Colonic mucosa (tissue), 4 donors: ENCODE results near the gene NLK. TPM values are rescaled to one million over a fixed set of nuclear protein-coding genes. Genes with fewer than 3 reads are reported as not detected.
"Not testable (repeated sequence)": the region's sequence is repeated elsewhere in the genome, so short reads cannot be mapped to it uniquely, and the experiment has no call there.

ENCODE experiments used
- DNase-seq: peaks from one replicate; pipeline ENCODE4 v3.0.0-alpha.2; 2020
- H3K27ac ChIP-seq: fragments of 200-600 bp; one replicate; pipeline ENCODE4 v1.8.0; 2021
- H3K27me3 ChIP-seq: fragments of 200-600 bp; one replicate; pipeline ENCODE4 v1.8.0; 2021
- H3K36me3 ChIP-seq: fragments of 200-600 bp; one replicate; pipeline ENCODE4 v1.8.0; 2021
- H3K4me1 ChIP-seq: fragments of 200-600 bp; one replicate; pipeline ENCODE4 v1.8.0; 2021; ENCODE audit warnings: mild to moderate bottlenecking
- H3K4me3 ChIP-seq: fragments of 200-600 bp; one replicate; pipeline ENCODE4 v1.8.0; 2021
- H3K9ac ChIP-seq, 2 donors: one replicate each; pipeline ENCODE4 v1.7.0; 2013; ENCODE audit warnings: control low read depth in 2 of 2, low read depth in 2 of 2, low read length in 2 of 2
- H3K9me3 ChIP-seq: fragments of 200-600 bp; one replicate; pipeline ENCODE4 v1.8.0; 2021
- CTCF ChIP-seq: fragments of 200-600 bp; IDR thresholded peaks from one replicate; pipeline ENCODE4 v1.8.0; 2022; ENCODE audit warnings: antibody characterized with exemption, mild to moderate bottlenecking
- intact Hi-C: fragments of 100-400 bp; cut with DNase I; formaldehyde crosslinking; loops from one replicate; pipeline ENCODE4 v1.14.1; 2022
- total RNA-seq, 2 donors: library from RNA; stranded (reverse); fragmentation: NEBNext Ultra II Directional in 1 of 2; extraction: Animal tissue kit (Norgen Biotek cat#: 25700) in 1 of 2; gene quantifications; one replicate each; pipeline ENCODE4 v1.2.1, GENCODE V29; 2021
- donor health status: healthy.
- donor health status: DM: no; HTN: no; CAD: no.
- donor health status: DM: no; HTN: no; CAD: no.

Gene NLK
- total RNA-seq, 2 donors from 2014 or later = 17.2 to 20.9 TPM

GRCh38 chr17:28236033-28236653, 193.7 kb downstream of the NLK start:
- H3K9ac ChIP-seq, H3K36me3 ChIP-seq, intact Hi-C loops, DNase-seq, H3K4me1 ChIP-seq, H3K9me3 ChIP-seq, H3K4me3 ChIP-seq, H3K27ac ChIP-seq, H3K27me3 ChIP-seq: not testable (repeated sequence)

- H3K9me3 ChIP-seq, H3K27ac ChIP-seq, intact Hi-C loops, H3K27me3 ChIP-seq, H3K36me3 ChIP-seq, H3K4me1 ChIP-seq, H3K4me3 ChIP-seq, H3K9ac ChIP-seq, DNase-seq: not testable (repeated sequence)
Measured at GRCh38 chr17:28238547-28239270, 196.2 kb downstream of the NLK start.

- no peaks in the 10 kb centered on the region for H3K36me3 ChIP-seq
- H3K9me3 ChIP-seq = no peaks in the 10 kb centered on the region
- no peak for TF ChIP-seq CTCF
- DNase-seq = no peak
- intact Hi-C loops = no loop called here
- no peak overlapping the region for H3K27ac ChIP-seq
- no peak overlapping the region for H3K9ac ChIP-seq
- no peaks in the 10 kb centered on the region for H3K27me3 ChIP-seq
- H3K4me3 ChIP-seq = no peak overlapping the region
- H3K4me1 ChIP-seq = no peaks in the 10 kb centered on the region
Measured at GRCh38 chr17:28239271-28239624, 196.8 kb downstream of the NLK start.

- Histone ChIP-seq H3K4me3 (no peak overlapping the region), H3K27ac (no peak overlapping the region), H3K9ac (no peak overlapping the region), H3K36me3 (no peaks in the 10 kb centered on the region), H3K27me3 (no peaks in the 10 kb centered on the region), H3K9me3 (no peaks in the 10 kb centered on the region), H3K4me1 (no peaks in the 10 kb centered on the region)
- no peak for TF ChIP-seq CTCF
- intact Hi-C loops = no loop called here
- no peak for DNase-seq
Measured at GRCh38 chr17:28240688-28241340, 198.3 kb downstream of the NLK start.

GRCh38 chr17:28242791-28243190, 200.3 kb downstream of the NLK start:
- Histone ChIP-seq H3K9me3 (no peaks in the 10 kb centered on the region), H3K4me1 (no peaks in the 10 kb centered on the region), H3K4me3 (no peak overlapping the region), H3K9ac (no peak overlapping the region), H3K36me3 (no peaks in the 10 kb centered on the region), H3K27ac (no peak overlapping the region), H3K27me3 (no peaks in the 10 kb centered on the region)
- no peak for DNase-seq
- intact Hi-C loops = no loop called here
- no peak for TF ChIP-seq CTCF

- H3K9me3 ChIP-seq, intact Hi-C loops, H3K4me1 ChIP-seq, H3K4me3 ChIP-seq, H3K36me3 ChIP-seq, H3K27ac ChIP-seq, H3K9ac ChIP-seq, DNase-seq, H3K27me3 ChIP-seq: not testable (repeated sequence)
Measured at GRCh38 chr17:28243268-28243667, 200.8 kb downstream of the NLK start.

- no peak overlapping the region for H3K27ac ChIP-seq
- no peak overlapping the region for H3K9ac ChIP-seq
- no peaks in the 10 kb centered on the region for H3K9me3 ChIP-seq
- intact Hi-C loops = no loop called here
- H3K27me3 ChIP-seq = no peaks in the 10 kb centered on the region
- DNase-seq = no peak
- no peak for TF ChIP-seq CTCF
- no peaks in the 10 kb centered on the region for H3K36me3 ChIP-seq
- H3K4me1 ChIP-seq = no peaks in the 10 kb centered on the region
- no peak overlapping the region for H3K4me3 ChIP-seq
Measured at GRCh38 chr17:28244446-28244845, 202.0 kb downstream of the NLK start.
